Colonic mucosa (tissue), 4 donors: ENCODE data around the gene SLC2A11. TPM values are rescaled to one million over a fixed set of nuclear protein-coding genes. Genes with fewer than 3 reads are reported as not detected.
A peak's percentile ranks its signal among the peaks of the same experiment; 100 is the strongest.

Experiments
- DNase-seq: peaks from one replicate; pipeline ENCODE4 v3.0.0-alpha.2; 2020
- H3K27ac ChIP-seq: fragments of 200-600 bp; one replicate; pipeline ENCODE4 v1.8.0; 2021
- H3K27me3 ChIP-seq: fragments of 200-600 bp; one replicate; pipeline ENCODE4 v1.8.0; 2021
- H3K36me3 ChIP-seq: fragments of 200-600 bp; one replicate; pipeline ENCODE4 v1.8.0; 2021
- H3K4me1 ChIP-seq: fragments of 200-600 bp; one replicate; pipeline ENCODE4 v1.8.0; 2021; ENCODE audit warnings: mild to moderate bottlenecking
- H3K4me3 ChIP-seq: fragments of 200-600 bp; one replicate; pipeline ENCODE4 v1.8.0; 2021
- H3K9ac ChIP-seq, 2 donors: one replicate each; pipeline ENCODE4 v1.7.0; 2013; ENCODE audit warnings: control low read depth in 2 of 2, low read depth in 2 of 2, low read length in 2 of 2
- H3K9me3 ChIP-seq: fragments of 200-600 bp; one replicate; pipeline ENCODE4 v1.8.0; 2021
- CTCF ChIP-seq: fragments of 200-600 bp; IDR thresholded peaks from one replicate; pipeline ENCODE4 v1.8.0; 2022; ENCODE audit warnings: antibody characterized with exemption, mild to moderate bottlenecking
- intact Hi-C: fragments of 100-400 bp; cut with DNase I; formaldehyde crosslinking; loops from one replicate; pipeline ENCODE4 v1.14.1; 2022
- total RNA-seq, 2 donors: library from RNA; stranded (reverse); fragmentation: NEBNext Ultra II Directional in 1 of 2; extraction: Animal tissue kit (Norgen Biotek cat#: 25700) in 1 of 2; gene quantifications; one replicate each; pipeline ENCODE4 v1.2.1, GENCODE V29; 2021
- donor health status: healthy.
- donor health status: DM: no; HTN: no; CAD: no.
- donor health status: DM: no; HTN: no; CAD: no.

The SLC2A11 gene
- total RNA-seq, 2 donors from 2014 or later, result 8.3 to 9.6 TPM

GRCh38 chr22:23849009-23850006 is 8.4 kb upstream of the SLC2A11 start:
- Histone ChIP-seq H3K27ac (no peak overlapping the region), H3K4me1 (peaks cover 9% of the 10 kb centered on the region)
- TF ChIP-seq CTCF, result peak; percentile 99

GRCh38 chr22:23850136-23850611 is 7.5 kb upstream of the SLC2A11 start:
- intact Hi-C loops, result no loop called here
- H3K9me3 ChIP-seq, result no peaks in the 10 kb centered on the region
- DNase-seq, result no peak
- no peak for TF ChIP-seq CTCF
- H3K27ac ChIP-seq, result no peak overlapping the region
- H3K27me3 ChIP-seq, result no peaks in the 10 kb centered on the region
- peaks cover 9% of the 10 kb centered on the region for H3K4me1 ChIP-seq
- no peak overlapping the region for H3K9ac ChIP-seq
- H3K4me3 ChIP-seq, result no peak overlapping the region
- no peaks in the 10 kb centered on the region for H3K36me3 ChIP-seq

More at GRCh38 chr22:23849009-23850006, 8.4 kb upstream of the SLC2A11 start:
- Histone ChIP-seq H3K9me3 (no peaks in the 10 kb centered on the region), H3K36me3 (no peaks in the 10 kb centered on the region), H3K27me3 (no peaks in the 10 kb centered on the region), H3K9ac (no peak overlapping the region), H3K4me3 (no peak overlapping the region)
- DNase-seq, result peak; percentile 88
- intact Hi-C loops, result loop anchor here (5.0 kb wide), 2 partner anchors 82 to 307 kb away; partner anchors contain the start of gene CHCHD10

GRCh38 chr22:23856721-23857605 is 712 bp upstream of the SLC2A11 start:
- no peaks in the 10 kb centered on the region for H3K36me3 ChIP-seq
- TF ChIP-seq CTCF, result no peak
- no peaks in the 10 kb centered on the region for H3K4me1 ChIP-seq
- H3K9me3 ChIP-seq, result no peaks in the 10 kb centered on the region
- H3K27ac ChIP-seq, result peak overlapping the region; percentile 92
- intact Hi-C loops, result no loop called here
- H3K27me3 ChIP-seq, result no peaks in the 10 kb centered on the region
- H3K9ac ChIP-seq, result peak overlapping the region; percentile 70 to 97
- peak; percentile 57 for DNase-seq
- peak overlapping the region; percentile 62 for H3K4me3 ChIP-seq

GRCh38 chr22:23858484-23858815 is 775 bp downstream of the SLC2A11 start:
- no peak for DNase-seq

More at GRCh38 chr22:23858484-23858815, 775 bp downstream of the SLC2A11 start:
- Histone ChIP-seq H3K9ac (peak overlapping the region; percentile 69 to 97), H3K4me3 (peak overlapping the region; percentile 62), H3K9me3 (no peaks in the 10 kb centered on the region), H3K4me1 (no peaks in the 10 kb centered on the region), H3K27ac (no peak overlapping the region), H3K27me3 (no peaks in the 10 kb centered on the region), H3K36me3 (no peaks in the 10 kb centered on the region)
- intact Hi-C loops, result no loop called here
- no peak for TF ChIP-seq CTCF
